Measurements from ENCODE around the gene HAPLN2.

The HAPLN2 gene

DNA sequence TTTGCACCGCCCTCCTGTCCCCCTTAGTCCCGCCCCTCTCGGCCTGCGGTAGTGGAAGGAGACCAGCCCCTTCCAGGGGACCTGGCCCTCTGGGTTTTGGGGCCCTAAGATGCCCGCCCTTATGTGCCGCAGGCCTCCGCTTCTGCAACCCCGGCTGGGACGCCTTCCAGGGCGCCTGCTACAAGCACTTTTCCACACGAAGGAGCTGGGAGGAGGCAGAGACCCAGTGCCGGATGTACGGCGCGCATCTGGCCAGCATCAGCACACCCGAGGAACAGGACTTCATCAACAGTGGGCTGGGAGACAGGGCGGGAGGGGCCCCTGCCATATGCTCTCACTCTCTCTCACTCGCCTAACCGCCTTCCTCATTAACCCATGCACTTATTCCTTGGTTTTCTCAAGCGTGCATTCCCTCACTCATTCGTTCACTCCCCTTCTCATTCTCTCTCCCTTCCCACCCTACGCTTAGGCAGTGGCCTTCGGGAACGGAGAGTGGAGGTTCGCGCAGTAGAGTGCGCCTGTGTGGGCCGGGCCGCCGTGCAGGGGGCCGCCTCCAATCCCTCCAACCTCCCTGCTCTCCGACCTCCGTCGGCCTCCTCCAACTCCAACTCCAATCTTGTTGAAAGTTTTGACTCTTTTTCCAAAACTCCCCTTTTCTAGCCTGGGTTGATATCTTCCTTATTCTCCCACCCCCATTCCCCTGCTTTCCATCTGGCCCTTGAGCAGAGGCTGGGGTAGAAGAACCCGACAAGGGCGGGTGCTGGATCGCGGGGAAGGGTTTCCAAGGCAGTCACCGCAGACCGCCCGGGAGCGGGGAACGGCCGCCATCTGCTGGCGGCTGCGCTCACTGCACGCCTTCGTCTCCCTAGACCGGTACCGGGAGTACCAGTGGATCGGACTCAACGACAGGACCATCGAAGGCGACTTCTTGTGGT, 37.9 kb downstream of the HAPLN2 start:
- TF ChIP-seq, protein P1, sequence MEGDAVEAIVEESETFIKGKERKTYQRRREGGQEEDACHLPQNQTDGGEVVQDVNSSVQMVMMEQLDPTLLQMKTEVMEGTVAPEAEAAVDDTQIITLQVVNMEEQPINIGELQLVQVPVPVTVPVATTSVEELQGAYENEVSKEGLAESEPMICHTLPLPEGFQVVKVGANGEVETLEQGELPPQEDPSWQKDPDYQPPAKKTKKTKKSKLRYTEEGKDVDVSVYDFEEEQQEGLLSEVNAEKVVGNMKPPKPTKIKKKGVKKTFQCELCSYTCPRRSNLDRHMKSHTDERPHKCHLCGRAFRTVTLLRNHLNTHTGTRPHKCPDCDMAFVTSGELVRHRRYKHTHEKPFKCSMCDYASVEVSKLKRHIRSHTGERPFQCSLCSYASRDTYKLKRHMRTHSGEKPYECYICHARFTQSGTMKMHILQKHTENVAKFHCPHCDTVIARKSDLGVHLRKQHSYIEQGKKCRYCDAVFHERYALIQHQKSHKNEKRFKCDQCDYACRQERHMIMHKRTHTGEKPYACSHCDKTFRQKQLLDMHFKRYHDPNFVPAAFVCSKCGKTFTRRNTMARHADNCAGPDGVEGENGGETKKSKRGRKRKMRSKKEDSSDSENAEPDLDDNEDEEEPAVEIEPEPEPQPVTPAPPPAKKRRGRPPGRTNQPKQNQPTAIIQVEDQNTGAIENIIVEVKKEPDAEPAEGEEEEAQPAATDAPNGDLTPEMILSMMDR (IDR thresholded peaks at IDR 0.05; ENCODE audit: low read depth, low read length, missing control alignments): peak; percentile 94
- in situ Hi-C loops (cut with HindIII; ENCODE audit: low sequenced_read_pairs): no loop called here
- DNase-seq (ENCODE audit: low read depth): no peak
- no peak overlapping the region for H3K4me3 ChIP-seq (ENCODE audit: low read depth, low read length)

DNA sequence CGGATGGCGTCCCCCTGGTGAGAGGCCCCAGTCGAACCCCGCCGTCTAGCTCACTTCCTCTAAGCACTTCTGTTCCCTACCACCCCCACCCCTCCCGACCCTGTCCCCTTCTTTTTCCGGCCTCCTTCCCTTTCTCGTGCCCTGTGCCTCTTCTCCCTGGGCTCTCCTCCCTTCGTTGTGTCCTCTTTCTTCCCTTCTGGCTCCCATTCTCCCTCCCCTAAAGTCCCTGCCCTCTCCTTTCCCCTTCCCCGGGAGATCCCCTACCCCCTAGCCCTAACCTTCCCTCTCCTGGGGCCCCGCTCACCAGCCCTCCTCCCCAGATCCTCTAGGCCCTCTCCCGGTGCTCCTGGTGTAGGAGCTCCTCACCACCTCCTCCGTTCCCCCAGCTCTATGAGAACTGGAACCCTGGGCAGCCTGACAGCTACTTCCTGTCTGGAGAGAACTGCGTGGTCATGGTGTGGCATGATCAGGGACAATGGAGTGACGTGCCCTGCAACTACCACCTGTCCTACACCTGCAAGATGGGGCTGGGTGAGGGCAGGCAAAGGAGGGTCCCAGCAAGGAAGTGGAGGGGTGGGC, 38.6 kb downstream of the HAPLN2 start:
- DNase-seq (ENCODE audit: low read depth): no peak

DNA sequence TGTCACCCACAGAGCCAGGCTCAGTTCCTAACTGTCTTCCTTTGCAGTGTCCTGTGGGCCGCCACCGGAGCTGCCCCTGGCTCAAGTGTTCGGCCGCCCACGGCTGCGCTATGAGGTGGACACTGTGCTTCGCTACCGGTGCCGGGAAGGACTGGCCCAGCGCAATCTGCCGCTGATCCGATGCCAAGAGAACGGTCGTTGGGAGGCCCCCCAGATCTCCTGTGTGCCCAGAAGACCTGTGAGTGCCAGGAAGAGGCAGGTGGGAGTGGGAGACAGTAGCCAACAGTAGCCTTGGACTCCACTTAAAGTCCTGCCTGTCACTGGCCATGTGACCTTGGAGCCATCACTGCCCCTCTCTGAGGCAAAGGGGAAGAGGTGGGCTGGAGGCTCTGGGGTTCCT, 39.3 kb downstream of the HAPLN2 start:
- TF ChIP-seq, protein P1 (IDR thresholded peaks at IDR 0.05; ENCODE audit: low read depth, low read length, missing control alignments): no peak
- no peak for DNase-seq (ENCODE audit: low read depth)
- no peak overlapping the region for H3K4me3 ChIP-seq (ENCODE audit: low read depth, low read length)
- in situ Hi-C loops (cut with HindIII; ENCODE audit: low sequenced_read_pairs): no loop called here

More for the DNA sequence above, 38.6 kb downstream of the HAPLN2 start:
- in situ Hi-C loops (cut with HindIII; ENCODE audit: low sequenced_read_pairs): no loop called here
- TF ChIP-seq, protein P1 (IDR thresholded peaks at IDR 0.05; ENCODE audit: low read depth, low read length, missing control alignments): no peak
- H3K4me3 ChIP-seq (ENCODE audit: low read depth, low read length): no peak overlapping the region

DNA sequence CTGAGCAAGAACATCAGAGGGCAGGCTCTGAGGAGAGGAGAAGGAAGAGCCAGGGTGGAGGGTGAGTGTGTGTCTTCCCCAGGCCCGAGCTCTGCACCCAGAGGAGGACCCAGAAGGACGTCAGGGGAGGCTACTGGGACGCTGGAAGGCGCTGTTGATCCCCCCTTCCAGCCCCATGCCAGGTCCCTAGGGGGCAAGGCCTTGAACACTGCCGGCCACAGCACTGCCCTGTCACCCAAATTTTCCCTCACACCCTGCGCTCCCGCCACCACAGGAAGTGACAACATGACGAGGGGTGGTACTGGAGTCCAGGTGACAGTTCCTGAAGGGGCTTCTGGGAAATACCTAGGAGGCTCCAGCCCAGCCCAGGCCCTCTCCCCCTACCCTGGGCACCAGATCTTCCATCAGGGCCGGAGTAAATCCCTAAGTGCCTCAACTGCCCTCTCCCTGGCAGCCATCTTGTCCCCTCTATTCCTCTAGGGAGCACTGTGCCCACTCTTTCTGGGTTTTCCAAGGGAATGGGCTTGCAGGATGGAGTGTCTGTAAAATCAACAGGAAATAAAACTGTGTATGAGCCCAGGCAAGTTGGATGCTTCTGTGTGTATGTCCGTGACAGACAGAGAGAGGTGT, 39.8 kb downstream of the HAPLN2 start:
- in situ Hi-C loops (cut with HindIII; ENCODE audit: low sequenced_read_pairs): no loop called here
- DNase-seq (ENCODE audit: low read depth): no peak
- H3K4me3 ChIP-seq (ENCODE audit: low read depth, low read length): no peak overlapping the region
- TF ChIP-seq, protein P1 (IDR thresholded peaks at IDR 0.05; ENCODE audit: low read depth, low read length, missing control alignments): no peak

DNA sequence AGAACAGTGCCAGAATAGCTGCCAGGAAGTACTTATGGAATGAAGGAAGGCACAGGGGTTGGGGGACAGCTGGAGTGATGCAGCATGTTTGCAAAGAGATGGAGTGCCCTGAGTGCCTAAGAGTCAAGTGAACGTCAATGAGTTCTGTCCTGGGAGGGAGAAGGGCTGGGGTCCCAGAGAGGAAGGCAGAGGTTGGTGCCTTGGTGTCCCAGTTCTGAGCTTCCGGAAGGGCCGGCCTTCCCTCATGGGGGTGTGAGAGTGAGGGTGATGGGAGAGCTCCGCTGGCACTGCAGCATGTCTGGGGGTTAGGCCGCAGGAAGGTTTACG, 40.4 kb downstream of the HAPLN2 start:
- TF ChIP-seq, protein P1 (IDR thresholded peaks at IDR 0.05; ENCODE audit: low read depth, low read length, missing control alignments): no peak
- DNase-seq (ENCODE audit: low read depth): no peak
- in situ Hi-C loops (cut with HindIII; ENCODE audit: low sequenced_read_pairs): no loop called here
- H3K4me3 ChIP-seq (ENCODE audit: low read depth, low read length): no peak overlapping the region

DNA sequence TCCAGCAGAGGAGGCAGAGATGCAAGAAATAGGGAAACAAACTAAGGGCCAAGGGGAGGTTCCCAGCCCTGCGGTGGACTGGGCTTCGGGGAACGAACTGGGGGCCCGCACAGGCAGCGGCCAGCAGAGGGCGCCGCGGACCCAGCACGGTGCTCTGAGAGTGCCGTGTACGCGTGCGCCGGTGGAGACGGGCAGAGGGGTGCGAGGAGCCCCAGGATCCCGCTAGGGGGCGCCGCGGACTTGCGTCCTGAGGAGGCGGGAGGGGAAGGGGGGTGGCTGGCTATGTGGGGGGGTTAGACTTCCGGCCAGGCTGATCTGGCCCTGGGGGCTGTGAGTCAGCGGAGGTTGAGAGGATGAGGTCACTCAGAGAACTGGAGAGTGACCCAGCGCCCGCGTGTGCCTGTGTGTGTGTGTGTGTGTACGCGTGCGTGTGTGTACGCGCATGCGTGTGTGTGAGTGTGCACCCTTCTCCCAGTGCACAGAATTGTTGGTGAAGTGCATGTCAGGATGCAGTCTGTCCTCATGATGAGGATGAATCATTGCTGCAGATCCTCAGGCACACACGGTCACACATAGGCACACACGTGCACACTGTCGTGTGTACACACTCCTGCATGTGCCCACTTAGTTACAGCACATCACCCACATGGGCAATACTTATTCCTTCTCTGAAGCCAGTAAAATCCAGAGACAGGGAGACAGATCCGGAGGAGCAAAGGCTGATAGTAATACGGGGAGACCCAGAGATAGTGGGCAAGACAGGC, 41.0 kb downstream of the HAPLN2 start:
- H3K4me3 ChIP-seq (ENCODE audit: low read depth, low read length): no peak overlapping the region
- DNase-seq (ENCODE audit: low read depth): peak; percentile 86
- in situ Hi-C loops (cut with HindIII; ENCODE audit: low sequenced_read_pairs): no loop called here
- TF ChIP-seq, protein P1 (IDR thresholded peaks at IDR 0.05; ENCODE audit: low read depth, low read length, missing control alignments): peak; percentile 99

Data from astrocyte of the cerebellum (primary cell).